GM15510 (cell line): ENCODE data around the gene NR6A1.

Experiments
- POLR2A ChIP-seq: IDR thresholded peaks from 3 replicates; pipeline ENCODE4 v1.6.1; 2011; ENCODE audit warnings: borderline replicate concordance; ENCODE audit not compliant: insufficient read length; ENCODE audit errors: extremely low read depth

The NR6A1 gene

DNA sequence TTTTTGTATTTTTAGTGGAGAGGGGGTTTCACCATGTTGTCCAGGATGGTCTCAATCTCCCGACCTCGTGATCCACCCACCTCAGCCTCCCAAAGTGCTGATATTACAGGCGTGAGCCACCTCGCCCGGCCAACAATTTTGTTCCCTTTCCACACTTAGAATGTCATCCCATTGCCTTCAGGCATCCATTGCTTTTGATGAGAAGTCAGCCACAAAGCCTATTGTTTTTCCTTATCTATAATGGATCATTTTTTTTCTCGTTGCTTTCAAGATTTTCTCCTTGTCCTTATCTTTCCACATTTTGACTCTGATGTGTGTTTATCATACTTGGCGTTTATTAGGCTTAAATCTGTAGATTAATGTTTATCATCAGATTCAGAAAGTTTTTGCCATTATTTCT, 64.4 kb downstream of the NR6A1 start:
- TF ChIP-seq POLR2A, result no peak

DNA sequence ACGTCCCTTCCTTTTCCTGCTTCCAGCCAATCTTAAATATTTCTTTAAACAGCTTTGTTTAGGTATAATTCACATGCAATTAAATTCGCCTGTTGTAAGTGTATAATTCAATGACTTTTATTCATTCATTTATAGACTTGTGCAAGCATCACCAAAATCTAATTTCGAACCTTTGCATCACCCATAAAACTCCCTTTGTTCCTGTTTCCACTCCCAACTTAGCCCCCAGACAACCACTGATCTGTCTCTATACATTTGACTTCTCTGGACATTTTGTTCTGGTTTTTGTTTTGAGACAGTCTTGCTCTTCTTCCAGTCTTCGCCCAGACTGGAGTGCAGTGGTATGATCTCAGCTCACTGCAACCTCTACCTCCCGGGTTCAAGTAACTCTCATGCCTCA, 71.5 kb downstream of the NR6A1 start:
- no peak for TF ChIP-seq POLR2A

DNA sequence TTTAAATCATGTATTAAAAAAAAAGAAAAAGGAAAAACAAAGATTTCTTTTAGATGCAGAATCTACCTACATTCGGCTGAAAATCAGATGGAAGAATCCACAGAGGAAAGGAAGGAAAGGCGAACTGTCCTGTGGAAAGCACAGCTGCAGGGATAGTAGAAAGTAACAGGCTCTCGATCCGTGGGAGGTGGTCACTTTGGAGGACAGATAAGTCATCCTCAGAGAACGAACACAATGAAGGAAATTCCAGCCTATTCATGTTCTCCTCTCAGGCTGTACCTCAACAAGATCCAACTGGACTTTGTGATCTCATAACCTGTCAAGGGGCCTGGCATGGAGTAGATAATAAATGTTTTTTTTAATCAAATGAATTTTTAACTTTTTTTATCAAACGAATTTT, 72.8 kb downstream of the NR6A1 start:
- no peak for TF ChIP-seq POLR2A

DNA sequence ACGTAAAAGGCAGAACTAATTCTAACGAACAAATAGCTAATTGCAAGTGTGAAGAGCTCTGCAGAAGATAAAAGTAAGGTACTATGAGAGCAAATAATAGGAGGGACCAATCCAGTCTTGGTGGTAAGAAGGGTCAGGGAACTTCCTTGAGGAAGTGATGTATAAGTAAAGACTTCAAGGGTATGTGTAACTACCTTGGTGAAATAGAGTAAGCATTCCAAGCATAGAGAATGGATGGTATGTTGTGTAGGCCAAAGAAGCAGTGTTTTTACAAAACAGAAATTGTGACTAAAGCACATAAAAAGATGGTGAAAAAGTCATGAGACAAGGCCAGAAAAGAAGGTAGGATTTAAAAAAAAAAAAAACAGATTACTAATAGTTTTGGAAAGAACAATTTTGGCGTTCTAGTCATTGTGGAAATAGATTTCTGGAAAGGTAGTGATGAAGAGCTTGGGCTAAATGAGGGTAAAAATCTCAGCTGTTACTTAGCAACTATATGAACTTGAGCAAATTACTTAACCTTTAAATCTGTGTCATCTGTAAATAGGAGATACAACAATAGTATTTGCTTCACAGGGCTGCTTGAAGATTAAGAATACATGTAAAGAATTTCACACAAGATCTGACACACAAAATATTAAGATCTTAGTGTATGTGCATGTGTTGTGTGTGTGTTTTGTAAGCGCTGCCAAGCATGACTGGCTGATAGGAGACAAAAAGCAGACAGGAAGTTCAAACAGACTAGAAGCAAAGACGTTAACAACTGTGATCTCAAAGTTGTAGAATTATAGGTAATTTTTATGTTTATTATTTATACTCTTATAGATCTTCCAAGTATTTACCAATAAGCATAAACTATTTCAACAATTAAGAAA, 73.5 kb downstream of the NR6A1 start:
- no peak for TF ChIP-seq POLR2A

DNA sequence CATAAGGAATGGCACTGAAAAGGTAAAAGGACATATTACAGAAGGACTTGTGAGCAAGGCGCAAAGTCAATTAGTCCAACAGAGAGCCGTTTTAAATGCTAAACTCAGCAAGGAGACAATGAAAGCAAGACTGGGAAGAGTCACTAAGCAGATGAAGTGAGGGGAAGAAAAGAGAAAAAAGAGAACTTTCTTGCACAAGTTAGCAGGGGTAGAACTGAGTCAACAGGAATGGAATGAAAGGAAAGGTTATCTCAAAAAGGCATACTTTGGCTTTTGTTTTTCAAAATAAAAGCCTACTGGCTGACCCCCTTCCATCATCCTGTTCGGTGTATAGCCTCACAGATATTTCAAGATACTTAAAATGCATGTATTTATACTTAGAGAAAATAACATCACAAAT, 75.0 kb downstream of the NR6A1 start:
- no peak for TF ChIP-seq POLR2A

DNA sequence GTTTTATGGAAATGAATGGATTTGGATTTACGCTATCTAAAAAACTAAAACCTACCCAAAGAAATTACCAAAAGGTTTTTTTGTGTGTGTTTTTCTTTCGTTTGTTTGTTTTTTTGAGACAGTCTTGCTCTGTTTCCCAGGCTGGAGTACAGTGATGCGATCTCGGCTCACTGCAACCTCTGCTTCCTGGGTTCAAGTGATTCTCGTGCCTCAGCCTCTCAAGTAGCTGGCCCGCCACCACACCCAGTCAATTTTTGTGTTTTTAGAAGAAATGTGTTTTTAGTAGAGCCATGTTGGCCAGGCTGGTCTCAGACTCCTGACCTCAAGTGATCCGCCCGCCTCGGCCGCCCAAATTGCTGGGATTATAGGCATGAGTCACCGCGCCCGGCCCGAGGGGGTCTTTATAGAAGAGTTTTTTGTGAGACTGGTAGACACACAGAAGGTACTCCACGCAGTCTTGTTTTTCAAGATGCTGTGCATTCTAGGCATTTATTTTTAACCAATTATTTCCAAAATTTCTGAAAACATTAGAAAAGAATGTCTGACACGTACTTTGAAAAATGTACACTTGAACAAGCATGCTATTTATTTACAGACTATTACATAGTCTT, 75.7 kb downstream of the NR6A1 start:
- no peak for TF ChIP-seq POLR2A

DNA sequence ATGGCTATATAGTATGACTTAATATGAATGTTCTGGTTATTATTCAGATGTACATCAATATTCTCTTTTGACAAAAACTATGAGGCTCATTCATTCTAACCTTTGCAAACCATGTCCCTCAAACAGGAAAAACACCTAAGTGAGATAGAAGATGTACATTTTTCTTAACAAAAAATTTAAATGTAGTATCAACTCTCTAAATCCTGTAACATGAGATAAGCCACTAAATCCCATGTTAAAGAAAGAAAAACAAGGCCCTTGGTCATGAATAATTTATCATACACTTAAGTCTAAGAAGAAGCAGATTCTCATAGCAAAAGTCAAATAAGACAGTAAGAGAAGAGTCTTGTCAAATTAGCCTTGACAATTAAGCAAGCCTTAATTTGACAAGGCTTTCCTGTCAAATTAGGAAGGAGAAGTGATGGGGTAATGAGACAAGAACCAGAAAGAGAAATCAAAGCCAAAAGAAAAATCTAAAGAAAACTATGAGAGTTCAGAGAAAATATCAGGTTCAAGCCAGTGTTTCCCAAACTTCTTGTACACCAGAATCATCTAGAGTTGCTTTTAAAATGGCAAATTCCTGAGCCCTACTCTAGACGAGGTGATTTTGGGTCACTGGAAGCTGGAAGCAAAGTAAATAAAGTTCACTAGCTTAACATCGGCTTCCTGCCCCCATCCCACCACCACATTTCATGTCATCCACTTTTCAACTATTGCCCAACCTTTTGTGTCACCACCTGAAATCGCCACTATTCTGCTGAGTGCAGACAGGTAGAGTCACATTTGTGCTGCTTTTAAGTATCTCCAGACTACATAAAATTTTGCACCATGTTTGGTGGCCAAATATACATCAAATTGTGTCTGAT, 76.5 kb downstream of the NR6A1 start:
- TF ChIP-seq POLR2A, result no peak

DNA sequence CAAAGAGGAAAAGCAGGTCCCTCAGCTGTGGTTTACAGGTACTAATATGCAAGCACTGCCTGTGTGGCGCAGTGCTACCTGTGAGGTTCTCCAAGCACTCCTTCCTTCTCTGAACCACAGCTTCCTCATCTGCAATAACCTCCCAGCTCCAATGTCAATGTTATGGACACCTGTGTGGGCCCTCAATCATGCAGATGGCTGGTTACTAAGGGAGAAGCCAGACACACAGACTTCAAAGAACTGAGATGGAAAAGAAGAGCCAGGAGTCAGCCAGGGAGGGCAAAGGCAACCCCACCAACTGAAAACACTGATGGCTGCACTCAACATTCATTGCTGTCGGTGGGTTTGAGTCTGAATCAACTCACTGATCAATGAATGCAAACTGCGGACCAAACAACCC, 77.7 kb downstream of the NR6A1 start:
- TF ChIP-seq POLR2A, result no peak

DNA sequence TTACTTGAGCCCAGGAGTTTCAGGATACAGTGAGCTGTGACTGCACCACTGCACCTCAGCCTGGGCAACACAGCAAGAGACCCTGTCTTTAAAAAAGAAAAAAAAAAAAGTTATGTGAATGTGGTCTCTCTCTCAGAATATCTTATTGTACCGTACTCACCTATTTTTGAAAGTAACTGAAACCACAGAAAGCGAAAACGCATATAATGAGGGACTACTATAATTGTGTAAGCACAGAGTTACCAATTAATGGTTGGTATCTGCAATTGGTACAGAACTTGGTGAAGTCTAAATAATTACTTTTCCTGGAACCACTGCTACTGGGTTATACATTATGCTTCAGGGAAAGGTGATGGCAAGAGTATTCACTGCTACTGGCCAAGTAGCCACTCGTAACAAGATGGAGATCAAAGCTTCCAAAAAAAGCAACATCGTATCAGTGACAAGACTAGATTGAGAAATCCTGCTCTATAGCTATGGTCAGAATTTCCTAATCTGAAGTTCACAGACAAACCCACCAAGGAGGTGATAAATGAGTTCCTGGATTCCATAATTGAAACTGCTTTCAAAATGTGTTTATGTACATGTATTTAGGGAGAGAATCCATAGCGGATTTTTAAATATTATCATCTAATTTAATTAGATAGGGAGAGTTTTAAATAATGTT, 82.7 kb downstream of the NR6A1 start:
- TF ChIP-seq POLR2A, result no peak

DNA sequence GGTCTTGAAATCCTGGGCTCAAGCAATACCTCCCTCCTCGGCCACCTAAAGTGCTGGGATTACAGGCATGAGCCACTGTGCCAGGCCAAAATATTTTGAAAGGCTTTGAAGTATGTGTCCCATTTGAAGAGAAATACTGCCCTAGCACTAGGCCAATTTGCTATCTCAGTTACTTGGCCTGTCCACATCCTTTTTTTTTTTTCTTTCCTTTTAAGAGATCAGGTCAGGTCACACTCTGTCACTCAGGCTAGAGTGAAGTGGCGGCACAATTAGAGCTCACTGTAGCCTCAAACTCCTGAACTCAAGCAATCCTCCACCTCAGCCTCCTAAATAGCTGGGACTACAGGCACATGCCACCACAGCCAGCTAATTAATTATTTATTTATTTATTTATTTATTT, 84.2 kb downstream of the NR6A1 start:
- TF ChIP-seq POLR2A, result no peak

DNA sequence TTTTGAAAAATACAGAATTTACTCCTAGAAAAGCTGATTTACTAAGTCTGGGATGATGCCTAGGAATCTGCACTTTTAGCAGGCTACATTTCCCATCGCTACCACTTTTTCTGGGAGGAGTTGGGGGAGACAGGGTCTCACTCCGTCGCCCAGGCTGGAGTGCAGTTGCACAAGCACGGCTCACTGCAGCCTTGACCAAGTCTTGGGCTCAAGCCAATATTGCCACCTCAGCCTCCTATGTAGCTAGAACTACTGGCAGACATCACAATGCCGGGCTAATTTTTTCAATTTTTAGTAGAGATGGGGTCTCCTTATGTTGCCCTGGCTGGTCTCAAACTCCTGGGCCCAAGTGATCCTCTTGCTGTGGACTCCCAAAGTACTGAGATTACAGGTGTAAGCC, 85.9 kb downstream of the NR6A1 start:
- TF ChIP-seq POLR2A, result no peak

DNA sequence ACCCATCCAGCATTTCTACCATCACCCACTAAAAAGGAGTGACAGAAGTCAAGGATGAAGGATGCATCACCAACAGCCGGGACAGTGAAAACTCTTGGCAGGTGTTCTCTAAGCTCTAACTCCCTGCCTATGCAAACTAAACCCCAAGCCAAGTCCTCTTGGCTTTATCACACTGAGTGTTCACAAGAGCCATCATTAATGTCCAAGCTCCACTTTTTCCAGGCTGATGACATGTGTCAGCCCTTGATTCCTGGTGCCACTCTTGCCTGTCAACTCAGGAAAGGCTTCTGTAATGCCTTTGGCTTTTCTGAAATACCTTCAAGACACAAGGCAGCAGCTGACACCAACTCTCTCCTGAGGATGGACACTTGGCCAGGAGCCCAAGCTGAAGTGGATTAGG, 86.9 kb downstream of the NR6A1 start:
- TF ChIP-seq POLR2A, result no peak

DNA sequence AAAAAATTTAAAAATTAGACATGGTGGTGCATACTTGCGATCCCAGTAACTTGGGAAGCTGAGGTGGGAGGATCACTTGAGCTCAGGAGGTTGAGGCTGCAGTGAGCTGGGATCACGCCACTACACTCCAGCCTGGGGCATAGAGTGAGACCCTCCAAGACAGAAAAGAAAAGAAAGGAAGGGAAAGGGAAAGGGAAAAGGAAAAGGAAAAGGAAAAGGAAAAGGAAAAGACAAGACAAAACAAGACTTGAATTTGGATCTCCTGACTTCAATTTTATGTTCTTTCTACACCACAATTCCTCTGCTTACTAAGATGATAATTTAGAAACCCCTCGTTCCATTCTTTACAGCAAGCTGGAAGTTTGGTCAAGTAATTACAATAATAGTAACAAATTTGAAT, 88.1 kb downstream of the NR6A1 start:
- no peak for TF ChIP-seq POLR2A

DNA sequence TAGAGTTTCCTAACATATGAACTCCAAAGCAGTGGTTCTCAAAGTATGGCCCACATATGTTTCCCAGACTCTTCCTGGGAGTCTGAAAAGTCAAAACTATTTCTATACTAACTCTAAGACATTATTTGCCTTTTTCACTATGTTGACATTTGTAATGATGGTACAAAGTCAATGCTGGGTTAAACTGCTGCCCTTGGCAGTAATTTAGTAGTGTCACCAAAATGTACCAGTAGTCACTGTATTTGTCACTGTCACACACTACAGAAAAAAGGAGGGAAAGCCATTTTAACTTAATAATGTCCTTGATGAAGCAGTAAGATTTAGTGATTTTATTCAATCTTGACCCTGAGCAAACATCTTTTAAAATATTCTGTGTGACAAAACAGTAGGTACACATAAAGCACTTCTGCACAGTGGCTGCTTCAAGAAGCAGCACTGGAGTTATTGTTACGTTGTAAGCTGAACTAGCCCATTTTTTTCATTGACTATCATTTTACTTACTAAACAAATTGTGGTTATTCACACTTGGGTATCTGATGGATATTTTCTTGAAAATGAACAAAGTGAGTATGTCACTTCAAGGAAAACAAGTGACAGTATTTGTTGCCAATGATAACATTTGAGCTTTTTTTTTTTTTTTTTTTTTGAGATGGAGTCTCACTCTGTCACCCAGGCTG, 90.3 kb downstream of the NR6A1 start:
- TF ChIP-seq POLR2A, result no peak
